Spinal cord (tissue), 10 donors: Measurements from ENCODE around the gene GIMAP1. TPM values are rescaled to one million over a fixed set of nuclear protein-coding genes. Genes with fewer than 3 reads are reported as not detected.

Experiments
- DNase-seq, 6 donors: peaks; one replicate each; pipeline versions ENCODE4 v3.0.0 to v3.0.0-alpha.2; 2013 to 2015; ENCODE audit warnings: low spot score in 6 of 6, low read depth in 4 of 6
- H3K27ac ChIP-seq: one replicate; pipeline ENCODE4 v1.5.1; 2013; ENCODE audit warnings: low read depth, low read length, control low read depth
- H3K27me3 ChIP-seq: one replicate; pipeline ENCODE4 v1.6.1; 2013; ENCODE audit warnings: low read length; ENCODE audit not compliant: control insufficient read depth, insufficient read depth
- H3K36me3 ChIP-seq: one replicate; pipeline ENCODE4 v1.6.1; 2013; ENCODE audit warnings: low read length; ENCODE audit not compliant: control insufficient read depth, insufficient read depth
- H3K4me1 ChIP-seq: one replicate; pipeline ENCODE4 v1.6.1; 2013; ENCODE audit warnings: low read length; ENCODE audit not compliant: control insufficient read depth, insufficient read depth
- H3K4me3 ChIP-seq: one replicate; pipeline ENCODE4 v1.5.1; 2013; ENCODE audit warnings: low read depth, low read length, control low read depth
- H3K9me3 ChIP-seq: one replicate; pipeline ENCODE4 v1.6.1; 2013; ENCODE audit warnings: low read length; ENCODE audit not compliant: control insufficient read depth, insufficient read depth
- WGBS: methylation state at CpG from one replicate; pipeline ENCODE4 v1.1.5; 2013; ENCODE audit warnings: missing lambda C conversion rate; ENCODE audit not compliant: insufficient coverage; 5-methylcytosine and 5-hydroxymethylcytosine counted together
- polyA plus RNA-seq, 2 donors: library from polyadenylated mRNA; unstranded; fragments of 120-200 nt; gene quantifications; one replicate each; pipeline ENCODE4 v1.2.1, GENCODE V29; 2013; ENCODE audit not compliant: insufficient read length in 2 of 2
- total RNA-seq, 2 donors: library from RNA; depleted of rRNA in 1 of 2; stranded (reverse); fragments of 120-200 nt in 1 of 2; fragments of >200 nt in 1 of 2; gene quantifications; one replicate each; pipeline versions ENCODE4 v1.2.3 to v1.2.4, GENCODE V29; 2013 to 2014
- donor health status: healthy.

GIMAP1 gene
- total and polyA plus RNA-seq, 4 donors, result 1.2 to 6.0 (median 2.8) TPM

- 29% methylated on average over 1 of the region's 3 CpGs for WGBS
- DNase-seq, result peak in 2 of 6 donors; percentile 46 to 51
- Histone ChIP-seq H3K36me3 (no peaks in the 10 kb centered on the region), H3K27ac (no peak overlapping the region), H3K4me3 (no peak overlapping the region), H3K9me3 (no peaks in the 10 kb centered on the region), H3K4me1 (no peaks in the 10 kb centered on the region), H3K27me3 (no peaks in the 10 kb centered on the region)
Observed at GRCh38 chr7:150753826-150754603, 37.6 kb downstream of the GIMAP1 start.

- Histone ChIP-seq H3K36me3 (no peaks in the 10 kb centered on the region), H3K4me3 (no peak overlapping the region), H3K27ac (no peak overlapping the region), H3K4me1 (no peaks in the 10 kb centered on the region), H3K9me3 (no peaks in the 10 kb centered on the region), H3K27me3 (no peaks in the 10 kb centered on the region)
- DNase-seq, result no peak
Observed at GRCh38 chr7:150754951-150755350, 38.5 kb downstream of the GIMAP1 start.

GRCh38 chr7:150755473-150756099, 39.2 kb downstream of the GIMAP1 start:
- H3K9me3 ChIP-seq, result no peaks in the 10 kb centered on the region
- no peaks in the 10 kb centered on the region for H3K4me1 ChIP-seq
- H3K4me3 ChIP-seq, result no peak overlapping the region
- H3K27ac ChIP-seq, result no peak overlapping the region
- H3K36me3 ChIP-seq, result no peaks in the 10 kb centered on the region
- no peaks in the 10 kb centered on the region for H3K27me3 ChIP-seq
- 85% methylated on average over 2 of the region's 4 CpGs for WGBS
- no peak for DNase-seq

GRCh38 chr7:150756166-150756565, 39.8 kb downstream of the GIMAP1 start:
- Histone ChIP-seq H3K4me1 (no peaks in the 10 kb centered on the region), H3K27me3 (no peaks in the 10 kb centered on the region), H3K27ac (no peak overlapping the region), H3K4me3 (no peak overlapping the region), H3K9me3 (no peaks in the 10 kb centered on the region), H3K36me3 (no peaks in the 10 kb centered on the region)
- no peak for DNase-seq
- WGBS, result 62% methylated on average over 3 of the region's 3 CpGs

- H3K36me3 ChIP-seq, result no peaks in the 10 kb centered on the region
- no CpG with 5 or more reads among the region's 1 CpG for WGBS
- H3K27me3 ChIP-seq, result no peaks in the 10 kb centered on the region
- no peaks in the 10 kb centered on the region for H3K4me1 ChIP-seq
- H3K27ac ChIP-seq, result no peak overlapping the region
- H3K4me3 ChIP-seq, result no peak overlapping the region
- H3K9me3 ChIP-seq, result no peaks in the 10 kb centered on the region
- peak in 3 of 6 donors; percentile 8 to 61 (median 38) for DNase-seq
Observed at GRCh38 chr7:150756858-150757257, 40.4 kb downstream of the GIMAP1 start.

- no peak overlapping the region for H3K4me3 ChIP-seq
- H3K27ac ChIP-seq, result no peak overlapping the region
- H3K27me3 ChIP-seq, result no peaks in the 10 kb centered on the region
- H3K36me3 ChIP-seq, result no peaks in the 10 kb centered on the region
- DNase-seq, result no peak
- no peaks in the 10 kb centered on the region for H3K4me1 ChIP-seq
- H3K9me3 ChIP-seq, result no peaks in the 10 kb centered on the region
- WGBS, result no CpG with 5 or more reads among the region's 1 CpG
Observed at GRCh38 chr7:150759479-150759878, 43.1 kb downstream of the GIMAP1 start.

GRCh38 chr7:150766334-150766709, 49.9 kb downstream of the GIMAP1 start:
- DNase-seq, result no peak
- Histone ChIP-seq H3K27ac (no peak overlapping the region), H3K36me3 (no peaks in the 10 kb centered on the region), H3K27me3 (no peaks in the 10 kb centered on the region), H3K4me1 (no peaks in the 10 kb centered on the region), H3K4me3 (no peak overlapping the region), H3K9me3 (no peaks in the 10 kb centered on the region)

GRCh38 chr7:150769768-150770167, 53.4 kb downstream of the GIMAP1 start:
- no peaks in the 10 kb centered on the region for H3K9me3 ChIP-seq
- H3K4me1 ChIP-seq, result no peaks in the 10 kb centered on the region
- H3K4me3 ChIP-seq, result no peak overlapping the region
- DNase-seq, result no peak
- no peaks in the 10 kb centered on the region for H3K36me3 ChIP-seq
- WGBS, result no CpG with 5 or more reads among the region's 4 CpGs
- no peak overlapping the region for H3K27ac ChIP-seq
- H3K27me3 ChIP-seq, result no peaks in the 10 kb centered on the region
